Endothelial cell of hepatic sinusoid (primary cell): ENCODE data around the gene TBC1D14.
"Not testable (repeated sequence)": the region's sequence is repeated elsewhere in the genome, so short reads cannot be mapped to it uniquely, and the experiment has no call there.

Source experiments
- in situ Hi-C: cut with HindIII; loops from 2 replicates; pipeline ENCODE4 v1.10.0; 2017; ENCODE audit warnings: low sequenced_read_pairs

Gene TBC1D14

DNA sequence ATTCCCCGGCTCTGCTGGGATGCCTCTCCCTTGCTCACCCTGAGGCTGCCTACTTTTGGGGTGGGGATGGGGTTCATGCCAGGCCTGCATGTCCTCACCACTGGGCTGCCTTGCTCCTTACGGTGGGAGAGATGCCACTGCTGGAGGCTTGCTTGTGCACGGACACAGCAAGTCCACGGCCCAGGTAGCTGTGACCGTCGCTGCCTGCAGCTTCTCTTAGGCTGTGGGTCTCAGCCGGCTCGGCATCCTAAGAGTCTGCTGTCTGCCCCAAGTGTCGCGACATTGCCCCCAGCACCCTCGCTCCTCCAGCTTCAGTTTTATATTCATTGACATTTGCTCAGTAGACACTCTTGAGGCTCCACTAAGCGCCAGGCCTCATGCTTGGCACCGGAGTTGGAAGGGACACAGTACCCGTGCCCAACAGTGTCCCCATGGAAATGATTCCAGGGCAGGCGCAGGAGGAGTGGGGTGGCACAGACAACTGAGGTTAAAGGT, 58.3 kb downstream of the TBC1D14 start:
- in situ Hi-C loops, result loop anchor here (10.0 kb wide), 1 partner anchor 63 kb away; the partner anchor contains the start of gene TBC1D14

DNA sequence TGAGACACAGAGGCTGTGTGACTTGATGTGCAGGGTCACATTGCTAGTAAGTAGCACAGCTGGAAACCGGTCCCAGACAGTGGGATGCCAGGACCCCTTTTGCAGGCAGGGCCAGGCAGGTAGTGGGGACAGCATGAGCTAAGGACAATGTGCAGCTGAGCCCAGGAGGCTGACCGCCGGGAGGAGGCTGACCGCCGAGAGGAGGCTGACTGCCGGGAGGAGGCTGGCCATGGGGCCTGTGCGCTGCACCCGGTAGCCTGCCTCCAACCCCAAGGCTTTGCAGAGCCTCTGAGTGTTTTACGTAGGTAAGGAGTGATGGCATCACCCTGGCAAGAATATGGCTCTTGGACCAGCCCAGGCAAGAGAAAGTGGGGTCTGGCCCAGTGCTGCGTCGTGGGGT, 58.9 kb downstream of the TBC1D14 start:
- in situ Hi-C loops, result loop anchor here (10.0 kb wide), 1 partner anchor 64 kb away; the partner anchor contains the start of gene TBC1D14

DNA sequence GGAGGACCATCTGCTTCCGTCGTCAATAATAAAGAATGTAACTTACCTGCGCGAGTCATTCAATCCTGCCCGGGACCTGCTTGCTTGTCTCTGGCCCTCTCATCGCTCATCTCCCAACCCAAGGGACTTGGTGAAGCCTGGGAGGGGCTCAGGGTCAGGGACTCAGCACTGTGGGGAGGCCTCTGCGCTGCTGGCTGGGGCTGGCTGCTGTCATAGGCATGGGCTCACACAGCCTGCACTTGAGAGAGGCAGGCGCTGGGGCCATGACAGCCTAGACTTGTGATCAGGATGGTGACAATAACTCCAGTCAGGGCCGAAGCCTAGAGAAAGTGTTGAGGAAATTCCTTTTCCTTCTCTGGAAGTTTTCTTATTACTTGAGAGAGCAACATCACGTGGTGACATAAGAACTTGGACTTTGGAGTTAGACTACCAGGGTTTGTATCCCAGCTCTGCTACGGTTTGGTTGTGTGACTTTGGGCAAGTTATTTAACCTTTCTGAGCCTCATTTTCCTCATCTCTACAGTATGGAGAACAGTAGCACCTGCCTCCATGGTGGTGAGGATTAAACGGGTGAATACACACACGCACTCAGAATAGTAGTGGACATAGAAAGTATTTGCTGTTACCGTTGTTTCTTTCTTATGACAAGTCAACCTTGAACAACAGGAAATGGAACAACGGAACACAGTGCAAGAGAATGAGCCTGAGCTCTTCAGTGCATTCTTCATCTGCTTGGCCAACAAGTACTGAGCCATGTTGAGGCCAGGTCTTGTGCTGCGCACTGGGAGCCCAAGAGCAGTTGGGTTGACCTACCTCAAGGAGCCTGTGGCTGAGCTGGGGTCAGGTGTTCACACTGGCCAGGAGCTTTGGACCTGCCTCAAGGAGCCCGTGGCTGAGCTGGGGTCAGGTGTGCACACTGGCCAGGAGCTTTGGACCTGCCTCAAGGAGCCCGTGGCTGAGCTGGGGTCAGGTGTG, 60.5 kb downstream of the TBC1D14 start:
- in situ Hi-C loops, result loop anchor here (10.0 kb wide), 1 partner anchor 65 kb away; the partner anchor contains the start of gene TBC1D14

DNA sequence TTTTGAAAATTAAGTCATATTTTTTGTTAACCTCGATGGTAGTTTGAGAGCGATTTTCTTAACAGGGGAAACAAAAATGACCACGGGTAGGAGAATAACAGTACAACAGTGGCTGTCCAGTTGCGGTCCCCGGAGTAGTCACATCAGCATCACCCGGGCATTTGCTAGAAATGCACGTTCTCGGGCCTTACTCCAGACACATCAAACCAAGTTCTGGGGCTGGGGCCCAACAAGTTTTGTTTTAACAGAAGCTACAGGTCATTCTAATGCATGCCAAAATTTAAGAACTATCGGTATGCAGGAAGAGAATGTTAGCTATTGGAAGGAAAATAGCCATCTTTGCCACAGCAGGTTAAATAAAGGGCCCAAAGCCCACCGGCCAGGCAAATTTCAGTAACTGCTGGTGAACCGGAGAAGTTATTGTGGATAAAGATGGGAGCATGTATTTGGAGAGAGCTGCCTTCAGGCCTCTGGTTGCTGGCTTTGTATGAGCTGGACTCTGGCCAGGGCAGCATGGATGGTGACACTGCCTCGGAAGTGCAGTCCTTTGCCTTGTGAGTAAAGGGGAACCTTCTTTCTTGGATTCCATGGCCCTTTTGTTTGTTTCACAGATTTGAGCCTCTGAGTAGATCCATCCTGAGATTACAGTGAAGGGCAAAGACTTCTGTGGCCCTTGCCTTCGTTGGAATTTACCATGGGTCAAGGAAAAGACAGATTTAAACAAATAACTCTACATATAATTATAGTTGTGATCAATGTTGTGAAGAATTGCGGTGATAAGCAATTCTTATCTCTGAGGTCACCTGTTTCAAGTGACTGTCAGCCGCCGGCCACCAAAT, 62.1 kb downstream of the TBC1D14 start:
- in situ Hi-C loops, result no loop called here

DNA sequence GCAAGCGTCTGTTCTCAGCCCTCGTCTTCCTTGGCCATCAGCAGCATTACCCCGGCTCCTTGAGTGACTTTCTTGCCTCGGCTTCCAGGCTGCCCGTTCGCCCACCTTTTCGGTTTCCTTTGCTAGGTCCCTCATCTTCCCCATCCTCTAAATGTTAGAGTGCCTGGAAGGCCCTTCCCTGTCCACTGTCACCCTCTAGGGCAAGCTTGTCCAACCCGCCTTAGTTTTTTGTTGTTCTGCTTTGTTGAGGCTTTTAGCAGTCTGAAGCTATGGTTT, 62.7 kb downstream of the TBC1D14 start:
- in situ Hi-C loops, result no loop called here

DNA sequence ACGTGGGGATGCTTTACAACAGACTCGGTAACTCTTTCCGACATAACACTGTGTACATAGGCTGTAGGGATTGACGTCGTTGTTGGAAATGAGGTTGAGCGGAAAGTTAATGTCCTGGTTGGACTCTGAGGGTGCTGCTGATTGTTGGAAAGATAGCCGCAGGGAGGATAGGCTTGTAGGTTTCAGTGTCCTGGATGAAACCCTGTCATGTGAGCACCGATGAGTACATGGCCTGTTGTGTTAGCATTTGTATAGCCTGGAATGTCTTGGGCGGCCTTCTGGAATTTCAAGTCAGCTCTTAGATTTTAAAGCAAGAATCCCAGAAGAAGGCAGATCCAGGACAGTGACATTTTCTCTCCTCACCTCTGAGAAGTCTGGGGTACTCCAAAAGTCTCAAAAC, 63.3 kb downstream of the TBC1D14 start:
- in situ Hi-C loops, result no loop called here

DNA sequence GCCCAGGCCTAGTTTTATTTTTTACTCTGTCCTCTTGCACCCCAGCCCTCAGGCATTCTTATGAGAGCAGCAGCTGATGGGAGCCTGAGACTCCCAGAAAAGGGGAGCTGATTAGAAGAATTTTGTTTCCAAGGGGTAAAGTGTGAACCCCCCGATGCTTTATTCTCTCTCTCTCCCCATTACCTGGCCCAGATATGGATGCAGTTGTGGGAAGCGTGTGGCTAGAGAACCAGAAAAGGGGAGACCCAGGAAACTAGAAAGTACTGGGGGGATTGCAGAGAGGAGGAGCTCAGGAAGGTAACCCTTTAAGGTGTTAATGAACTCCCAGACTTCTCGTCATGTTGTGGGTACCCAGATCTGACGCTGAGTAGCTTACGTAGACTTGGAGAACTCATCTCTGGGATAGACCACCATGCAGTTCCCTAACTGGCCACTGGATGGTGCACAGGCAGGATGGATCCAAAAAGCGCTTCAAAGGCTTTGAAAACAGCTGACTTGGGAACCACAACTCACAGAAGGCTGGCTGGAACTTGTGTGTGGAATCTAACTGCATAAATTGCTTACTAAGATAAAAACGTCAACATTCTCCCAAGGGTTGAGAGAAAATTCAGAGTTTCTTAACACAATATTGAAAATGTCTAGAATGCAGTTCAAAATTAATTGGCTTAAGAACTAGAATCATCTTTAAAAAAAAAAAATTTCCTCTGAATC, 64.7 kb downstream of the TBC1D14 start:
- in situ Hi-C loops, result no loop called here

GRCh38 chr4:6977846-6978245, 68.2 kb downstream of the TBC1D14 start:
- in situ Hi-C loops, result not testable (repeated sequence)

GRCh38 chr4:6983544-6984142, 74.0 kb downstream of the TBC1D14 start:
- in situ Hi-C loops, result loop anchor here (5.0 kb wide), 1 partner anchor 39 kb away; no protein-coding TSS in a partner anchor

DNA sequence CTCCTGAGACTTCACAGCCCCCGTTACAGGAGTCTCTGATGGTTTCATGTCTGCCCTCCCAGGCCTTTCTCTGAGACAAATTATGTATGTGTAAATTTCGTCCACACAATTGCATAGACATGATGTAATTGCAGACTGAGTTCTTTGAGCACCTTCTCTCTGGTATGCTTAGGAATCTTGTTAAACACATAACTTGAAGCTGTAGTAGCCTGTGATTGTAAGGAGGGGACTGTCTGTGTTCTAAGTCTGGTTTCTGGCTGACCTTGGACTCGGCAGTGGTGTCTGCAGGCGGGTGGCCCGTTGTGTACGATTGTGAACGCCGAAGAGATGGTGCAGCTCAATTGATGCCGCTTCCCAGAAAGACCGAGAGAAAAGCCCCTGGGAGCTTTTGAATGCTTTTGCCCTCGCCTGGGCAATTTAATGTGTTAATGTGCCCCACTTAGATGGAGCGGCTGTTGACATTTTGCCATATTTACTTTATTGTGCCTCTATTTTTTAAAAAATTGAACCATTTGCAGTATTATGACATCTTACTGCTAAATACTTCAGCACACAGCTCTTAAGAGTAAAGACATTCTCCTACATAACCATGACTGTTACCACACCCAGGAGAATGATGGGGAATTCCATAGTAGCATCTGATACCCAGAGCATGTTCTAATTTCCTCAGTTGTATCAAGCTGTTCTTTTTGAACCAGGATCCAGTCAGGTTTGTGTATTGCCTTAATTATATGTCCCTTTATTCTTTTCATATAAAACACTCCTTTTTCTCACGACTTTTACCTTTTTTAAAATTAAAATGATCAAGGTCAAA, 75.2 kb downstream of the TBC1D14 start:
- in situ Hi-C loops, result loop anchor here (5.0 kb wide), 1 partner anchor 37 kb away; no protein-coding TSS in a partner anchor

DNA sequence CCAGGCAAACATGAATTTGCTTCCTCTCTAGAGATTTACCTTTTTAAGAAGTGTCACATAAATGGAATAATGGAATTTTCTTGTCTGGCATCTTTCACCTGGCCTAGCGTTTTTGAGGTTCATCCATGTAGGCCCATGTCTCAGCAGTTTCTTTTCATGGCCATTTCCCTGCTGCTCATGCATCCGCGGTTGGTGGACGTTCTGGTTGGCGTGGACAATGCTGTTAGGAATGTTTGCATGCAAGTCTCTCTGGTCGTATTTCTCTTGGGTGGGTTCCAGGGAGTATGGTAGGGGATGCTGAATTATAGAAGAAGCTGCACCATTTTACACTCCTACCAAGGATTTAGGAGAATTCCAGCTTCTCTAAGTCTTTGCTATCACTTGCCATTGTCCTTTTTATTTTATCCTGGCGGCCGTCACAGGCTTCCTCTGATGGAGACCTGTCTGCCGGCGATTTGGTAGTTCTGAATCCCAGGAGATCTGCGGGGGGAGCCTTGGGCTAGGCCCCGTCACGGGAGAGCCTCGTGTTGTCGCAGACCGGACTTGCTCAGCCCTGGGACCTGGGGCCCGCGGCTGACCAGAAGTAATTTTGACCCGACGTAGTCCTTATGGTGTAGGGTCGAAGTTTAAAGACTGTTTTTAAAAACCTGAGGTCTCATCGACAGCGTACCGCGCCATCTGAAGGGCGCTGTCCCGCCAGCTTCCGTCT, 76.6 kb downstream of the TBC1D14 start:
- in situ Hi-C loops, result no loop called here

- in situ Hi-C loops, result no loop called here
These were observed 77.4 kb downstream of the TBC1D14 start for GRCh38 chr4:6986781-6987587.

DNA sequence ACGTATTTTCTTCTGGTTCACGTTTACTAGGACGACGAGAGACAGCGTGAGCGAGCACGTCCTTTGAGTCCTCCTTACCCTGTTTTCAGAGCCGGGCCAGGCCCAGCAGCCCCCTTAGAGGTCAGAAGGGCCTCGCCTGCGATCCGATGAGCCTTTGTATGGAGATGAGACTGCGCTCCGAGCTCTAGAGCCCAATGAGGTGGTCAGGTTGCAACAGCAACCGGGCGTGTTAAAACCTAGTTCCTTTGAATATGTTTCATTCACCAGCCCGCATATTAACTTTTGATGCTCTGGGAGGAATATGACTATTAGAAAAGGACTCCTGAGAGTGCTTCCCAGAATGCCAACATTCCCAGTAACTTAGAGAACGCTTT, 77.9 kb downstream of the TBC1D14 start:
- in situ Hi-C loops, result no loop called here

GRCh38 chr4:6988016-6988715, 78.5 kb downstream of the TBC1D14 start:
- in situ Hi-C loops, result no loop called here

GRCh38 chr4:6989331-6989923, 79.8 kb downstream of the TBC1D14 start:
- in situ Hi-C loops, result no loop called here

- in situ Hi-C loops, result no loop called here
These were observed 81.0 kb downstream of the TBC1D14 start for GRCh38 chr4:6990661-6991060.

DNA sequence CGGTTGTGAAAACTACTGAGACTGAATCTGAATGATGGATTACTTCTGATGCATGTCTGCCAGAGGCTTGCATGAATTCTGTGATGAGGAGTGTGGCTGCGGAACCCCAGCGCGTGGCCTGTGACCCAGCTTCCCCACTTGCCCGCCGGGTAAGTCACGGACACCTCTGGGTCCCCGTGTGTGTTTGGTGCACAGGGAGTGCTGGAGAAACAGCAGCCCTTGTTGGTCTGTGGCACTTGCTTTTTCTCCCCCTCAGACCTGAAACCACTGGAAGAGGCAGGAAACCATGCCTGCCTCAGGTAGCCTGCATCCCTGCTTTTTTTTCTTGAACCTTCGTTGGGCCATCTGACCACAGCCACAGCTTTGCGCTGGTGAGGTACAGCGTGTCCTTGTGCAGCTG, 81.6 kb downstream of the TBC1D14 start:
- in situ Hi-C loops, result no loop called here
